GM21423 (cell line): ENCODE results near the gene CNGA1.

Source experiments
- ATAC-seq: cut with Tn5 transposase; IDR thresholded peaks from one replicate; pipeline ENCODE4 v1.9.1; 2021; ENCODE audit warnings: mild to moderate bottlenecking, moderate library complexity; ENCODE audit not compliant: unreplicated experiment

CNGA1 gene

DNA sequence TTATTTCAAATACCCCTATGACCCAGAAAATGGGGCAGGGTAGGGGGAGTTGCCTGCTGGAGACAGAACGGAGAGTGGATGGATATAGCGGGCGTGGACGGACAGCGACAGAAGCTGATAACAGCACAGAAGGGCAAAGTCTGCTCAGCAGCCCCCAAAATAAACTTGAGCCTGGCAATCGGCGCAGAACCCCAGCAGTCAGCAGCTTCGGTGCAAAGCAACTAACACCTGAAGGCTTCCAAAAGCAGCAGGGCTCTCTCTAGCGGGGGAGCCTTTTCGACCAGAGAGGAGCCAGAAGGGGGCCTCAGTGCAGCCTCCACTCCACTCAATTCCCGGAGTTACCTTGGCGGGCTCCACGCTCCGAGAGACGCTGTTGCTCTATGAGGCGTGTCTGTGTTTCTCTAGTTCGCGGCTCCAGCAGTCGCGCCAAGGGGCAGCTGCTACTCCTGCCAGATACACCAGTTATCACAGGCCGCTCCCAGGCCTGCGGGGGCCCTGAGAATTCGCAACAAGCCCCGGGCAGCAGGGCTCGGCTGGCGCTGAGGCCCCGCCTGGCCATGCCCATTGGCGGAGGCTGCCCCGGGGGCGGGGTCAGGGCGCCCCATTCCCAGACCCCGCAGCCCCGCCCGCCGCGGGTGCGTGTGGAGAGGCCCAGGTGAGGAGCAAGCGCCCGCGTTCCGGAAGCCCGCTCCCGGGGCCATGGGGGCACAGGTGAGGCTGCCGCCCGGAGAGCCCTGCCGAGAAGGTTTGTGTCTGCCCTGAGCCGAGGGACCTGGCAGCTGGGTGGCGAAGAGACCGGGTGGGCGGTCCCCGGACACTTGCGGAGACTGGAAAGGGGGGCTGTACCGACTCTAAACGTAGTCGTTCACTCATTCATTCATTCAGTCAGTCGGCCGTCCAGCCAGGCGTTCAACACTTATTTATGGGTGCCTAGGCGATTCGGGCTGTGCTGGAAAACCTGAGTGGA lies at the start of gene CNGA1, which contains the start of gene NIPAL1:
CNGA1 (minus strand) TSS at position 541 of the 967 bp plus-strand sequence. CDS start 63,992 bp downstream, outside the sequence.
NIPAL1 (plus strand) TSS at position 632 of the 967 bp plus-strand sequence; CDS start at position 700, 68 bp downstream.
- ATAC-seq, result peak; percentile 94

DNA sequence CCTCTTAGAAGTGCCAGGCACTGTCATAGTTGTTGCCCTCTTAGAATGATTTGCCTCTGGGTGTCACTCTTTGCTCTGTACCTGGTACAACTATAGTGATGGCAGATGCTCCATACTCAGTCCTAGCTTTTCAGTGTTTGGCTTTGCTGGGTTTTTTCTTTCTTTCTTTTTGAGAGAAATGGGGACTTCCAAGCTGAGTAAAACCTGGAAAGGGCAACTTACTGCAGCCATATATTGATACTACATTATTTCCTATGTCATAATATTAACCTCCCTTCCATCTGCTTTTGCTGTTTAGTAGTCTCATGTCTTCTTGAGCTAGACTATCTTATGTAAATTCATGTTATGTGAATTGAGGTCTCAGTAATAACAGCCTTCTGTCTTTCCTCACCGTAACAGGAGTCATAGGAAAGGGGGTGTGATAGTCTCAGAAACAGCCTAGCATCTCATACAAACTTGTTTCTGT lies 49.1 kb upstream of the CNGA1 start:
- peak; percentile 61 for ATAC-seq

DNA sequence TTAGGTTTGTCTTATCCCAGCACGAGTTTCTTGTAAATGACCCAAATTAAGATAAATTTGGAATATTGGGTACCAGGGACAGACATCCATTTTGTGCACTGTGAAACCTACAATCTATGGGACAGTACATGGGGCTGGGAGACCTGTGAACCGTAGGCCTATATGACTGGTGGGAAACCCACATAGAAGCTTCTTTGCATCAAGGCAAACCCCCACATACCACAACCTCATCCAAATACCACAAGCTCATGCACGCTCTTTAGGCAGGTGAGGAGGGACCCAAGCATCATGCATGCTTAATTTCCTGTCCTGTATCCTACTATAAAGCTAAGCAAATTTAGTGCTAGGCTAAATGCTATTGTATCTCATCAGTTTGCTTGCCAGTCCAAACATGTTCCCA lies 47.9 kb upstream of the CNGA1 start:
- ATAC-seq, result peak; percentile 47

DNA sequence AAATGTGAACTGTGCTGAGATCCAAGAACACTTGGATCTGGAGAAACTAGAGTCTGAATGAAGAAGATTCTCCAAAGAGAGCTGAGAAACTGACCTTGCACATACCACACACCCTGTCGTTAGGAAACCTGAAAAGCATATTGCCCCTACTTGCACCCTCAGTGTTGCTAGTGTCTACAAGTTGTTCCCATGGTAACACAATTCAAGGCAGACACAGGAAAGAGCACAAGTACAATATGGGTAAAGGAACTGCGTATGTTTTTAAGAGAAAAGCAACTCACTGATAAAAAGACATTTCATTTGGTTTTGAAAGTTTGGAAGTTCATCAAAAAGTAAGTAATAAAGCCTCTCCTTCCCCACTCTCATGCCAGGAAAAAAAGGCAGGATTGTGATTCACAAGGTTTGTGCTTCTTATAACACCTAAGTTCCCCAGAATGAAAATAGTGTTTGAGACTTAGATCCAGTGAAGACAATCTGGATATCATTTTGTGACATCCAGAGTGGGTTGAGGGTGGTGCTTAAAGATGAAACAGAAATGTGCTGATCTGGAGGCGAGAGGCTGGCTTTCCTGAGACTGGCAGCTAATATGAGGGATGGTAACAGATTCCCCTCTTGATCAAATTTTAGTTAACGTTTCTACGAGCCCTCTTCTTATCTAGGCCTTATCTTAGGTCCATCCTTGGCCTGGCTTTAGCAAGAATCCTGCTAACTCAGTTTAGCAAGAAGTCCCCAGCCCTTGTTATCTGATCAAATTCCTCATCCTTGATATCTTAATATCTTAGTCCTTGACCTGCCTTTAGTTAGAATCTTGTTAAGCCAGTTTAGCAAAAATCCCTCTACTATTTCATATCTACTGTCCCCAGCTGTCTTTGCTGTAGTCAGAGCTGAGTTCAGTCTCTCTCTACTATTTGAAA lies 42.4 kb upstream of the CNGA1 start:
- ATAC-seq, result no peak

DNA sequence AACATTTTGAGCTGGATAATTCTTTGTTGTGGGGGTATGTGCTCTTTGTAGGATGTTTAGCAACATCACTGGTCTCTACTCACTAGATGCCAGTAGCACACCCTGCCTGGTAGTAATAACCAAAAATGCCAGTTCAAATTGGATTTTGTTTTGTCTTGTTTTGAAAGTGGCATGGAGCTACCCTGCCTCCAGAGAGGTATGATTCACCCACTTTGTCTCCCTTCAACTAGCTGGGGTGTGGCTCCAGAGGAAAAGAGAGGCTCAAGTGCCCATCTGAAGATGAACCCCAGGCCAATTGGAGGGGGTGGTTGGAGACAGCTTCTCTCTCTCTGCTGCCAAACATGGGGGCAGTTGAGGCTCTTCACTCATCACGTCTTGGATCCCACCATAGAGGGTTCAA lies 34.6 kb upstream of the CNGA1 start:
- ATAC-seq, result no peak

DNA sequence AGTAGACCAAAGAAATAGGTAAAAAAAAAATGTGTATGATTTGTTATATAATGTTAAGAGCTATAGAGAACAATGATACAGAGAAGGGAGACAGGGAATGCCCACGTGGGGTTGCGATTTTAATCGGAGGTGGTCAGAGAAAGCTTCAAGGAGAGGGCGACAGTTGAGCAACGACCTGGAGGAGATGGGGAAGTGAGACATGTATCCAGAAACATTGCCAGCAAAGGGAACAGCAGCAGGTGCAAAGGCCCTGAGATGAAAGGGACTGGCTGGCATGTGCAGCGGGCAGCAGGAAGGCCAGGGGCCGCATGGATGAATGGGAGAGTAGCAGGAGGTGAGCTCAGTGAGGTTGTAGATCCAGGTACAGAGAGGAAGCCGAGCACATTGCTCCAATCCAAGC lies 33.0 kb upstream of the CNGA1 start:
- ATAC-seq, result no peak

DNA sequence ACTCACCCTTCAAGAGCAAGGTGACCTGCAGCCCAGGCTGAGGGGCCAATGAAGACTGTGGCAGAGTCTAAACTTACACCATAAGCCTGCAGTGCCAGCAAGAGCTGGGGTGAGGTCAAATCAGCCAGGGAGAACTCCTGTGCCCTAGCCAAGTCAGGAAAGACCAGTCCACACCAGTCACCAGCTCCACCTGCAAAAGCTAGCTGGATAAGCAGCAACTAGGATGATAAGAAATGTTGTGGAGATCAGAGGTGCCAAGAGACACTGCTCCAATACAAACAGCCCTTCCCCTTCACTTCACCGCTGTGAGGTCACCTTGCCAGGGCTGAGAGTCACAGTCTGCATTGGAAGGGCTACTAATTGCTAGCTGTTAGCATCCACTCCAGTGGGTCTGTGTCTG lies 31.4 kb upstream of the CNGA1 start:
- no peak for ATAC-seq

DNA sequence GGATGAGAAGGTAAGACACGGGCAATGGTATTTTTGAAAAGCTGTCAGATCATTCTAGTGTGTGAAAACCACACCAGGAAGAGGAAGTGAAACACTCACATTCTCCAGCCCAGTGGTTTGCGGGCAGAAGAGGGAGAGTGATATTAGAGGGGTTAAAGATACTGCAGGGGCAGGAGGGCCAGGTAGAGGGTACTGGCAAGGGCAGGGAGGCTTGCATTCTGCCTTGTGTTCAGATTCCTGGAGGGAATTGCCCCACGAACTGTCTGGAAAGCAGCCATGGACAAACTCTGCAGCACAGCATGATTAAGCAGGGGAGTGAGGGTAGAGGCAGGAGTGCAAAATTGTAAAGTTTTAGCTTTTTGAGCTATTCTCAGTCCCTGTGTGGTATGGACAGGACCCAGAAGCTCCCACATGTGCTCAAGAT lies 31.0 kb upstream of the CNGA1 start:
- peak; percentile 97 for ATAC-seq

DNA sequence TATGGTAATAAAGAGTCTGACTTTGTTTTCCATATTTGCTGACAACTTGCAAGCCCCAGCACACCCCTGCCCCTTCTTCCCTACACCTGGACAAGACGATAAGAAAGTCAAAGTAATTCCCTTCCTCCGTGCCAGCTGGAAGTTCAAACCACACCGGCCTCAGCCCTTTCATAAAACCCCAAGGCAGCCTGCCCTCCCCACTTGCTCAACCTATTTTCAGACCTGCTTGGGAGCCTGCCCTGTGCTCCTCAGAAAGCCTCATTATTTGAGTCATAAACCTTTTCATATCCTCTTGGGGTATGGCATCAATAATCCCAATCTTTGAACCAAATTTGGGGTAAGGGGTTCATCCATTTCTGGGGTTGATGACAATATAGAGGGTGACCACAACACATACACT lies 29.6 kb upstream of the CNGA1 start:
- ATAC-seq, result no peak

DNA sequence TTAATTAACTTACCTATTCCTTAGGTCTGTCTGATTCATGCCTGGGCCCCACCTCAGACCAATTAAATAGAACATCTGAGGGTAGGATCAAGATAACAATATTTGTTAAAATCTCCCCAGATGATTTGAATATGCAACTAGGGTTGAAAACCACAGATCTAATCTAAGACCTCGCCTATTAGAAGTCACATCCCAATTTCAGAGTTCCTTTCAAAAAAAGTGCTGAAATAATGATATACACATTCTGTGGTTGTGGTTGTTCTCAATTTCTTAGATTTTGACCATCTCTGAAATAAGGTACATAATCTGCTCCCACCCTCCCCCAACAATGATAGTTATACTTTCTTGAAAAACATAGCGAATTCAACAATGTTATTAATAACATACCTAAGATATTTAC lies 27.8 kb upstream of the CNGA1 start:
- ATAC-seq, result no peak

DNA sequence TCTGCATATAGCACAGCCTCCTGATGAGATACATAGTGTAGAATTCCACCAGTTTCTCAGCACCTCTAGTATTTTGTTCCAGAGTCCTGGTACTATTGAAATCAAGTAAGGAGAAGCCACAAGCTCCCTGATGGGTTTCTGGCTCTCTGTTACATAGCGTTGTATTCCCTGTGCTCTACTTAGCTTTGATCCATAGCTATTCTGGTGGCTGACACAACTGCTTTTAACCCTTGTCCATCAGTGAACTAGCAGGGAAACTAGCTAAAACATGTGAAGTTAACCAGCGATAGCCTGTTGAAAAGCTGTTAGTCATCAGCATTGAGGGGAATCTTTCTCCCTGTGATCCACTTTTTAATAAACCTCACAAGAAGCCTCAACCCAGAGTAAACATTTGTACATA lies 27.0 kb upstream of the CNGA1 start:
- ATAC-seq, result no peak

DNA sequence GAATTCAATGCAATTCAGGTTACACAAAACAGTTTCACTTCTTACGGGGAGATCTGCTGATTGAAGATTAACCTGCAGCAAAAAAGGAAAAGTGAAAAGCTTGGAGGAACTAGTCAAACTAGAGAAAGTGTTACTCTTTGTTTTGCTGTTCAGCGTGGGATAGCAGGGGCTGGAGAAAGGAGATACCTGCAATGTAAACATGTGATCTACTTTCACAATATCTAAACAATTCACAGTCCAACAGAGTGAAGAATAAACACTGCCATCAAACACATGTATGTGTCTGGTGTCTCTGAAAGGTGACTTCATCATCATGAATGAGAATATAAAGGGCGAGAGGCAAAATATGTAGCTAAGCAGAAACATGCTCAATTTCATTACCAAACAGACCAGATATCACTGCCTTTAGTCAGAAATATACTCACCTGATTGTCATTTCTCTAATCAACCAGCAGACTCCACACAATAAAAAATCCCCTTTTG lies 26.5 kb upstream of the CNGA1 start:
- peak; percentile 24 for ATAC-seq

DNA sequence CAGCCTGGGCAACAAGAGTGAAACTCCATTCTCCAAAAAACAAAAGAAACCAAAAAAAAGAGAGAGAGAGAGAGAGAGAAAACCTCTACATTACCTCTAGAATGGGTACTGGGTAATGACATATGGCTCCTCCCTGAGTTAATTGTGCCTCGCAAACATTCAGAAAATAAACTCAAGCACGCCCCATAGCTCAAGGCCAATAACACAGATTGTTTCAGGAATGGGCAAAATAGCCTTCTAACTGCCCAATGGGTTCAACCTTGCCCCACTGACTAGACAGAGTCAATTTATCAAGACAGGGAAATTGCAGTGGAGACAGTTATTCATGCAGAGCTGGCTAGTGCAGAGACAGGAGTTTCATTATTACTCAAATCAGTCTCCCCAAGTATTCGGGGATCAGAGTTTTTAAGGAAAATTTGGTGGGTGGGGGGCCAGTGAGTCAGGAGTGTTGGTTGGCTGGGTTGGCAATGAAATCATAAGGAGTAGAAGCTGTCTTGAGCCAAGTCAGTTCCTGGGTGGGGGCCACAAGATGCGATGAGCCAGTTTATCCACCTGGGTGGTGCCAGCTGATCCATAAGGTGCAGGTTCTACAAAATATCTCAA lies 25.2 kb upstream of the CNGA1 start:
- ATAC-seq, result no peak

DNA sequence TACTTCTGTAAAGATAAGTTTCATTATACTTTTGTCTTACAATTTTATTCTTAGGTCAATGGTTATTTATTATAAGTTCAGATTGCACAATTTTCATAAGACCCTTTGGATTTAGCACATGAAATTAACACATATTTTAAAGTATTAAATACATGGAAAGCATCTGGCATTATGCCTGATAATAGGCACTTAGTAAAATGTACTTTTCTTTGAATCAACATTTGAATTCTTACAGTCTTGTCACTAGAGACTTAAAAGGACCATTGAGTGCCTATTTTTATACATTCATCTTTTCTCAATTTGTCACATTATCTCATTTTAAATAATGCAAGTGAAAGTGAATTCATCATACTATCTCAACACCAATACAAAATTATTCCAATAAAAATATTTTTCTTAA lies 23.1 kb upstream of the CNGA1 start:
- no peak for ATAC-seq

DNA sequence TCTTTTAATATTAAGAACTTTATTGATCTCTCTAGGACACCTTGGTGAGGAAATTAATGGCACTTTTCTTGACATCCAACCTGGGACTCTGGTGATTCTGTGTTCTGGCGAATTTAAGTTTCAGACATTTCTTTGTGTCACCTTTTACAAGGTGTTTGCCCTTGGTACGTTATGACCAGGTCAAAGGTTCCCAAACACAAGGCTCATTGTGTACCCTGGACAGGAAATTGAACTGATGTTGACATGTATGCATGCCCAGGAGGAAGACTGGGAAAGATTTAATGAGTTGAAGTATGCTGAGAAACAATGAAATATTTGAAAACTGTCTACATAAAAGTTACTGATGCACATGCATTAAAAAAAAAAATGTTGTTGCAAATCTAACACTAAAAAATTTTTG lies 22.2 kb upstream of the CNGA1 start:
- no peak for ATAC-seq

DNA sequence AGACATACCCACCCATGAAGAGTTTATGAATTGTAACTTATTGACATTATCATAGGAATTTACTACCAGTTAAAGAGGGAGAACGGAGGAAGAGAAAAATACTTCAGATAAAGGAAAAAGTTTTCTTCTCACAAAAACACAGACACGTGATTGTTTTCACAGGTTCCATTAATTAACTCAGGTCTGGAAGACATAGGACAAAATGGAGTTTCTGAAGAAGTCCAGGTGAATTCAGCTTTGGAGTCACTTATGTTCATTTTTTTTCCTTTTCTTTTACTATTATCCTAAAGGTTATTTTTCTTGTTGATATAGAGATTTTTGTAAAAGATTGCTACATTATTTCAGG lies 20.6 kb upstream of the CNGA1 start:
- ATAC-seq, result no peak

DNA sequence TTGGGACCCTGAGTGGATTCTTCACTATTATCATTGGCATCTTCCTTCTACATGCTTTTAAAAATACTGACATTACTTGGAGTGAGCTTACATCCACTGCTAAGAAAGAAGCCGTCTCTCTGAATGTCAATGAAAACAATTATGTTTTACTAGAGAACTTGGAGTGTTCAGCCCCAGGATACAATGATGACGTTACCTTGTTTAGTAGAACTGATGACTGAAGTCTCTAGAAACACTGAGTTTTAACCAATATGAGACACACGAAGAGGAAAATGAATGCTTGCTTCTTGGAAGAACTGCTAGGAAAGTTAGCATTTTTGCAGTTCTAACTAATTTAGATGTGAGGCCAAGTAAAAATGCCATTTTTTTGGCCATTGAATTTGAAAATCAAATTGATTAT lies 19.5 kb upstream of the CNGA1 start:
- no peak for ATAC-seq

DNA sequence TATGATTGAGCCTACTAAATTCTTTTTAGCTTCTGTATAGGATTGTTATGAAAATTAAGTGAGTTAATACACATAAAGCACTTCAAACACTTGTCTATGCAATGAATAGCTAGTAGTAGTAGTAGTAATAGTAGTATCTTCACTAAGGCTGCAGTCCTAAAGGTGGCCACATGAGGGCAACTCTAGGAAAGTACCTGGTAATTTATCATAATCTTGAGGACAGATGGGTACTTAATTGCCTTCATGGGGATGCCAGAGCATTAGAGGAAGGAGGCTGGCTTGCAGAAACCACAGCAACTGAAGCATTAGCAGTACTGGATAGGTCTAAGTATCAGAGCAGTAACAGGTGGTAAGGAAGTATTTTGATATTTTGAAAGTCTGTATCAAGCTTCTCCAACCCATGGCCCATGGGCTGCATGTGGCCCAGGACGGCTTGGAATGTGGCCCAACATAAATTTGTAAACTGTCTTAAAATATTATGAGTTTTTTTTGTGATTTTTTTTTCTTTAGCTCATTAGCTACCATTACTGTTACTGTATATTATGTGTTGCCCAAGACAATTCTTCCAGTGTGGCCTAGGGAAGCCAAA lies 17.4 kb upstream of the CNGA1 start:
- ATAC-seq, result peak; percentile 40

DNA sequence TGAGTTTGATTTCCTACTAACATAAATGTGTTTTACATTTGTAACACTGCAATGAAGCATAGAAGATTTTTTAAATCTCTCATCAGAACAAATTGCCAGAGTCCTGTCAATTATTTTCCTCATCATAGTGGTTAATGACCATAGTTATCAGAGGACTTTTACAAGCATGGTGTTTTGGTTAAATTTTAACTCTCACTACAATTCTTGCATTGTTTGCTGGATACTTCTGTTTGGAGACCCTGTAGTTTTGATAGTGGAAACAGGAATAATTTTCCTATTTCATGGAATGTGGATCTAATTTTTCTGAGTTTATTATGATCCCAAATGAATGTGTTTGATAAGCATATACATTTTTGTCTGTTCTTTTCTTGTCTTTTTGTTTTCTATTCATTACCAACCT lies 16.9 kb upstream of the CNGA1 start:
- no peak for ATAC-seq

DNA sequence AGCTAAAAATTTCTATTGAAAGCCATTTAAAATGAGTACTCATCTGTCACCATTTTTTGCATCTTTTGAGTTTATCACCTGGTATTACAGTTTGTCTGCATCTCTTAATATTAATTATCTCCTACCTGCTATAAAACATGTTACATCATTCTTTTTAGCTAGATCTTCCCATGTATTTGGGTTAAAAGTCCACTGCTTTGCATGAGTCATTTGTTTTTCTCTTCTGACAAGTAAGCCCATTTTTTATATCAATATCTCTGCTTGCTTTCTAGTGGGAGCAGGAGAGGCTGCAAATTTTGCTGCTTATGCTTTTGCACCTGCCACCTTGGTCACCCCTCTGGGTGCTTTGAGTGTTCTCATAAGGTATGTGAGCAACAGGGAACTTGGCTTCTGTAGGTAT lies 16.2 kb upstream of the CNGA1 start:
- ATAC-seq, result no peak
